Calu3 (cell line): ENCODE measurements around the gene APBA2. TPM values are rescaled to one million over a fixed set of nuclear protein-coding genes. Genes with fewer than 3 reads are reported as not detected.

Experiments
- BruUV-seq: library from RNA; stranded (reverse); fragments of 400-500 nt; replicated peaks from 2 replicates; lab custom pipeline; 2021; lab: Mats Ljungman, UMichigan
- CTCF ChIA-PET: fragments of 300-600 bp; sonication (Branson Sonifier 250); formaldehyde crosslinking; loops from one replicate; lab custom pipeline; 2022; ENCODE audit warnings: antibody characterized with exemption; lab: Charles Lee
- DNase-seq: peaks from one replicate; pipeline ENCODE4 v3.0.0; 2022
- H3K27ac Mint-ChIP-seq: one replicate; pipeline ENCODE4 v1.8.0; 2022; ENCODE audit warnings: mixed read lengths; ENCODE audit not compliant: unreplicated experiment
- H3K27me3 Mint-ChIP-seq: one replicate; pipeline ENCODE4 v1.8.0; 2022; ENCODE audit warnings: mixed read lengths; ENCODE audit not compliant: unreplicated experiment
- H3K36me3 Mint-ChIP-seq: one replicate; pipeline ENCODE4 v1.8.0; 2022; ENCODE audit warnings: mild to moderate bottlenecking, moderate library complexity, mixed read lengths; ENCODE audit not compliant: insufficient read depth, unreplicated experiment
- H3K4me1 Mint-ChIP-seq: one replicate; pipeline ENCODE4 v1.8.0; 2022; ENCODE audit warnings: mild to moderate bottlenecking, low read depth, mixed read lengths; ENCODE audit not compliant: unreplicated experiment
- H3K4me3 Mint-ChIP-seq: one replicate; pipeline ENCODE4 v1.8.0; 2022; ENCODE audit warnings: mild to moderate bottlenecking, low read depth, moderate library complexity, mixed read lengths; ENCODE audit not compliant: unreplicated experiment
- H3K9me3 Mint-ChIP-seq: one replicate; pipeline ENCODE4 v1.8.0; 2022; ENCODE audit warnings: low read depth, mixed read lengths; ENCODE audit not compliant: unreplicated experiment
- intact Hi-C: fragments of 100-400 bp; cut with micrococcal nuclease; formaldehyde crosslinking; loops from one replicate; pipeline ENCODE4 v1.10.0; 2022; ENCODE audit not compliant: unreplicated experiment
- total RNA-seq: library from RNA; stranded (reverse); gene quantifications from 2 replicates; pipeline ENCODE4 v1.2.3, GENCODE V29; 2022
- TF ChIP-seq, protein P1 (sequence below): fragments of 200-600 bp; IDR thresholded peaks from one replicate; pipeline ENCODE4 v1.8.0; 2022; ENCODE audit warnings: antibody characterized with exemption; ENCODE audit not compliant: unreplicated experiment

Gene APBA2
- total RNA-seq, 1 experiment from 2014 or later: not detected

DNA sequence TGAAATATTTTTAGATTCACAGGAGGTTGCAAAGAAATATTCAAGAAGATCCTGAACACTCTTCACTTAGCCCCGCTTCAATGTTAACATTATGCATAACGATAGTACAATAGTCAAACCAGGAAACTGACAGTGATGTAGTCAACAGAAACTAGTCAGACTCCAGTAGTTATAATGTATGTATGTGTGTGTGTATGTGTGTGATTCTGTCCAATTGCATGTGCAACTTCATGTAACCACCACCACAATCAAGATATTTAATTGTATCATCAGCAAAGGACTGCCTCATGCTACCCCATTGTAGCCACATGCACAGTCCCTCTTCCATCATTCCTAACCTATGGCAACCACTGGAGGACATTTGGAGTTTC lies 77.9 kb downstream of the APBA2 start:
- TF ChIP-seq, protein P1, sequence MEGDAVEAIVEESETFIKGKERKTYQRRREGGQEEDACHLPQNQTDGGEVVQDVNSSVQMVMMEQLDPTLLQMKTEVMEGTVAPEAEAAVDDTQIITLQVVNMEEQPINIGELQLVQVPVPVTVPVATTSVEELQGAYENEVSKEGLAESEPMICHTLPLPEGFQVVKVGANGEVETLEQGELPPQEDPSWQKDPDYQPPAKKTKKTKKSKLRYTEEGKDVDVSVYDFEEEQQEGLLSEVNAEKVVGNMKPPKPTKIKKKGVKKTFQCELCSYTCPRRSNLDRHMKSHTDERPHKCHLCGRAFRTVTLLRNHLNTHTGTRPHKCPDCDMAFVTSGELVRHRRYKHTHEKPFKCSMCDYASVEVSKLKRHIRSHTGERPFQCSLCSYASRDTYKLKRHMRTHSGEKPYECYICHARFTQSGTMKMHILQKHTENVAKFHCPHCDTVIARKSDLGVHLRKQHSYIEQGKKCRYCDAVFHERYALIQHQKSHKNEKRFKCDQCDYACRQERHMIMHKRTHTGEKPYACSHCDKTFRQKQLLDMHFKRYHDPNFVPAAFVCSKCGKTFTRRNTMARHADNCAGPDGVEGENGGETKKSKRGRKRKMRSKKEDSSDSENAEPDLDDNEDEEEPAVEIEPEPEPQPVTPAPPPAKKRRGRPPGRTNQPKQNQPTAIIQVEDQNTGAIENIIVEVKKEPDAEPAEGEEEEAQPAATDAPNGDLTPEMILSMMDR: no peak
- Mint-ChIP-seq H3K4me1 (no peaks in the 10 kb centered on the region), H3K4me3 (no peak overlapping the region), H3K27me3 (no peaks in the 10 kb centered on the region), H3K9me3 (no peaks in the 10 kb centered on the region), H3K27ac (no peak overlapping the region), H3K36me3 (no peaks in the 10 kb centered on the region)
- intact Hi-C loops: no loop called here
- BruUV-seq: no TSS peak
- DNase-seq: no peak
- CTCF ChIA-PET: no interaction called here

DNA sequence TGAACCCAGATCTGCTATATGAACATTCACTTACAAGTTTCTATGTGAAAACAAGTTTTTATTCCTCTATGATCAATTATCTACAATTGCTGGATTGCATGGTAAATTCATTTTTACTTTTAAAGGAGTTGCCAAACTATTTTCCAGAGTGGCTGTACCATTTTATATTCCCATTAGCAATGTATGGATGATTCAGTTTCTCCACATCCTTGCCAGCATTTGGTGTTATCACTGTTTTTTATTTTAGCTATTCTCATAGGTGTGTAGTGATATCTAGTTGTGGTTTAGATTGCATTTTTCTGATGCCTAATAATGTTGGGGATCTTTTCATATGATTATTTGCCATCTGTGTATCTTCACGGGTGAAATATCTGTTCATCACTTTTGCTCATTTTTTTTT lies 78.3 kb downstream of the APBA2 start:
- no peaks in the 10 kb centered on the region for H3K4me1 Mint-ChIP-seq
- TF ChIP-seq, protein P1: no peak
- no peaks in the 10 kb centered on the region for H3K9me3 Mint-ChIP-seq
- CTCF ChIA-PET: no interaction called here
- DNase-seq: no peak
- H3K27ac Mint-ChIP-seq: no peak overlapping the region
- BruUV-seq: no TSS peak
- H3K4me3 Mint-ChIP-seq: no peak overlapping the region
- H3K27me3 Mint-ChIP-seq: no peaks in the 10 kb centered on the region
- intact Hi-C loops: no loop called here
- H3K36me3 Mint-ChIP-seq: no peaks in the 10 kb centered on the region

DNA sequence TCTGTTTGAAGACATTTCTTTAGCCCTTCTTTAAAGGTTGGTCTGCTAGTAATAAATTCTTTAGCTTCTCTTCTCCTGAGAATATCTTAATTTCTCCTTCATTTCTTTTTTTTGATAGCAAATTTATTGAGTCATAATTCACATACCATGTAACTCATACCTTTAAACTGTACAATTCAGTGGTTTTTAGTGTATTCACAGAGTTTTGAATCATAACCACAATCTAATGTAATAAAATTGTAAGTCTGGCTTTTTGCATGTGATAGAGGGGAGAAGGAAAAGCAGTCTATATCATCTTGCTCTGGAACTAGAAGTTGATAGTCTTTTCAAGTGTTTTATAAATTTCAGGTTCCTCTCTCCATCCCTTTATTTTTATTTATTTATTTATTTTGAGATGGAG lies 81.3 kb downstream of the APBA2 start:
- no TSS peak for BruUV-seq
- Mint-ChIP-seq H3K27ac (no peak overlapping the region), H3K36me3 (no peaks in the 10 kb centered on the region), H3K9me3 (no peaks in the 10 kb centered on the region), H3K27me3 (no peaks in the 10 kb centered on the region), H3K4me1 (no peaks in the 10 kb centered on the region), H3K4me3 (no peak overlapping the region)
- CTCF ChIA-PET: no interaction called here
- intact Hi-C loops: no loop called here
- TF ChIP-seq, protein P1: no peak
- no peak for DNase-seq

DNA sequence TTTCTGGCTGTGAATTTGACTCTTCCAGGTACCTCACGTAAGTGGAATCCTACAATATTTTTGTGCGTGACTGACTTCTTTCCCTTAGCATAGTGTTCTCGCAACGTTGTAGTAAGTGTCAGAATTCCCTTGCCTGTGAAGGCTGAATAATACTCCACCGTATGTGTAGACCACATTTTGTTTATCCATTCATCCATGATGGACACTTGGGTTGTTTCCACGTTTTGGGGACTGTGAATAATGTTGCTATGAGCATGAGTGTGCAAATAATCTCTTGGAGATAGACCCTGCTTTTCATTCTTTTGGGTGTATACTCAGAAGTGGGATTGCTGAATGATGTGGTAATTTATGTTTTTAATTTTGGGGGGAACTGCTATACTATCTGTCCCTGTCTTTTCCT lies 82.2 kb downstream of the APBA2 start:
- no TSS peak for BruUV-seq
- H3K27me3 Mint-ChIP-seq: no peaks in the 10 kb centered on the region
- TF ChIP-seq, protein P1: no peak

More for the DNA sequence above, 82.2 kb downstream of the APBA2 start:
- Mint-ChIP-seq H3K9me3 (no peaks in the 10 kb centered on the region), H3K4me3 (no peak overlapping the region), H3K4me1 (no peaks in the 10 kb centered on the region), H3K27ac (no peak overlapping the region), H3K36me3 (no peaks in the 10 kb centered on the region)
- intact Hi-C loops: no loop called here
- CTCF ChIA-PET: no interaction called here
- DNase-seq: no peak
